Stimulated activated CD4-positive, alpha-beta T cell treated with anti-CD3 and anti-CD28 coated beads, TNF-alpha, amount 100 ng/mL, for 1 hour (primary cell): ENCODE results near the gene NCAM1.
"Not testable (repeated sequence)": the region's sequence is repeated elsewhere in the genome, so short reads cannot be mapped to it uniquely, and the experiment has no call there.

Experiments used
- DNase-seq, 3 donors: peaks; one replicate each; pipeline ENCODE4 v3.0.0-alpha.2; 2020; ENCODE audit warnings: low read depth in 3 of 3, low spot score in 1 of 3

The NCAM1 gene

GRCh38 chr11:113296447-113297205 is 335.4 kb downstream of the NCAM1 start:
- no peak for DNase-seq

- DNase-seq, result not testable (repeated sequence)
These were observed 337.3 kb downstream of the NCAM1 start for GRCh38 chr11:113298496-113298895.

- DNase-seq, result no peak
These were observed 343.7 kb downstream of the NCAM1 start for GRCh38 chr11:113304916-113305315.

- DNase-seq, result peak; percentile 21 to 60 (median 42)
These were observed 344.5 kb downstream of the NCAM1 start for GRCh38 chr11:113305440-113306336.

- no peak for DNase-seq
These were observed 347.4 kb downstream of the NCAM1 start for GRCh38 chr11:113308601-113309000.

- DNase-seq, result no peak
These were observed 350.3 kb downstream of the NCAM1 start for GRCh38 chr11:113311536-113311935.

- no peak for DNase-seq
These were observed 352.4 kb downstream of the NCAM1 start for GRCh38 chr11:113313601-113314000.

- DNase-seq, result no peak
These were observed 352.8 kb downstream of the NCAM1 start for GRCh38 chr11:113314065-113314388.

- peak; percentile 82 to 94 (median 86) for DNase-seq
These were observed 353.4 kb downstream of the NCAM1 start, which contains the start of gene TTC12 for GRCh38 chr11:113314389-113315301. TTC12 (plus strand) TSS chr11:113314583; CDS start chr11:113316258, 1,675 bp downstream.

- no peak for DNase-seq
These were observed 354.6 kb downstream of the NCAM1 start for GRCh38 chr11:113315811-113316210.

GRCh38 chr11:113316256-113316655 is 355.0 kb downstream of the NCAM1 start:
- no peak for DNase-seq

GRCh38 chr11:113317339-113317738 is 356.1 kb downstream of the NCAM1 start:
- no peak for DNase-seq

- no peak for DNase-seq
These were observed 357.9 kb downstream of the NCAM1 start for GRCh38 chr11:113319085-113319484.

GRCh38 chr11:113322158-113322557 is 360.9 kb downstream of the NCAM1 start:
- no peak for DNase-seq

GRCh38 chr11:113324250-113324649 is 363.0 kb downstream of the NCAM1 start:
- DNase-seq, result no peak
